GM12891 (cell line): Measurements from ENCODE around the gene SNAI1.
"Not testable (repeated sequence)": the region's sequence is repeated elsewhere in the genome, so short reads cannot be mapped to it uniquely, and the experiment has no call there.

ENCODE experiments used
- DNase-seq: peaks from one replicate; pipeline ENCODE4 v3.0.0; 2011; ENCODE audit warnings: low spot score; ENCODE audit not compliant: insufficient read length
- FAIRE-seq: peaks from 2 replicates; lab custom pipeline; 2011; peaks lifted over from hg19 to GRCh38; lab: Jason Lieb, UNC
- PAX5 ChIP-seq: IDR thresholded peaks from 2 replicates; pipeline ENCODE4 v1.6.1; 2011; ENCODE audit warnings: low read length, moderate library complexity, mild to moderate bottlenecking; ENCODE audit not compliant: insufficient read depth, severe bottlenecking
- POLR2A ChIP-seq: IDR thresholded peaks from 2 replicates; pipeline ENCODE4 v1.6.1; 2011; ENCODE audit warnings: low read depth, low read length, control low read depth
- POLR2AphosphoS5 ChIP-seq: IDR thresholded peaks from 2 replicates; pipeline ENCODE4 v1.6.1; 2011; ENCODE audit warnings: low read depth, low read length, control low read depth
- POU2F2 ChIP-seq: IDR thresholded peaks from 2 replicates; pipeline ENCODE4 v1.6.1; 2011; ENCODE audit warnings: low read depth, mild to moderate bottlenecking, control low read depth, low read length, moderate library complexity
- SPI1 ChIP-seq: IDR thresholded peaks from 2 replicates; pipeline ENCODE4 v1.6.1; 2011; ENCODE audit warnings: low read depth, low read length, control low read depth
- TAF1 ChIP-seq: IDR thresholded peaks from 2 replicates; pipeline ENCODE4 v1.6.1; 2011; ENCODE audit warnings: low read depth, low read length, control low read depth

SNAI1 gene

GRCh38 chr20:49961413-49961812 lies 21.4 kb upstream of the SNAI1 start:
- FAIRE-seq (no peak), DNase-seq (no peak)
- no peak for TF ChIP-seq SPI1
- TF ChIP-seq PAX5 = no peak
- no peak for TF ChIP-seq TAF1
- TF ChIP-seq POLR2AphosphoS5 = no peak
- TF ChIP-seq POLR2A = no peak
- no peak for TF ChIP-seq POU2F2

GRCh38 chr20:49964964-49965780 lies 17.6 kb upstream of the SNAI1 start:
- TF ChIP-seq POLR2AphosphoS5 = no peak
- TF ChIP-seq POU2F2 = no peak
- TF ChIP-seq SPI1 = no peak
- no peak for TF ChIP-seq TAF1
- no peak for TF ChIP-seq POLR2A
- no peak for TF ChIP-seq PAX5
- FAIRE-seq (no peak), DNase-seq (no peak)

- DNase-seq (no peak), FAIRE-seq (no peak)
- TF ChIP-seq PAX5 = no peak
- TF ChIP-seq TAF1 = no peak
- no peak for TF ChIP-seq SPI1
- TF ChIP-seq POLR2A = no peak
- TF ChIP-seq POLR2AphosphoS5 = no peak
- no peak for TF ChIP-seq POU2F2
Measured at GRCh38 chr20:49965781-49966305, 16.9 kb upstream of the SNAI1 start.

- no peak for DNase-seq
- TF ChIP-seq PAX5 = no peak
- TF ChIP-seq POLR2A = no peak
- no peak for TF ChIP-seq TAF1
- no peak for TF ChIP-seq POLR2AphosphoS5
- no peak for TF ChIP-seq POU2F2
- no peak for TF ChIP-seq SPI1
- no peak for FAIRE-seq
Measured at GRCh38 chr20:49966861-49967260, 15.9 kb upstream of the SNAI1 start.

GRCh38 chr20:49969234-49969633 lies 13.5 kb upstream of the SNAI1 start:
- no peak for DNase-seq
- no peak for FAIRE-seq
- TF ChIP-seq POLR2A (no peak), PAX5 (no peak), POLR2AphosphoS5 (no peak), SPI1 (no peak), TAF1 (no peak), POU2F2 (no peak)

GRCh38 chr20:49969946-49970345 lies 12.8 kb upstream of the SNAI1 start:
- DNase-seq (no peak), FAIRE-seq (no peak)
- no peak for TF ChIP-seq POU2F2
- TF ChIP-seq POLR2A = no peak
- TF ChIP-seq POLR2AphosphoS5 = no peak
- TF ChIP-seq TAF1 = no peak
- TF ChIP-seq SPI1 = no peak
- TF ChIP-seq PAX5 = no peak

- no peak for DNase-seq
- TF ChIP-seq POLR2A = no peak
- no peak for TF ChIP-seq SPI1
- no peak for TF ChIP-seq POU2F2
- TF ChIP-seq POLR2AphosphoS5 = no peak
- no peak for TF ChIP-seq PAX5
- no peak for TF ChIP-seq TAF1
- FAIRE-seq = no peak
Measured at GRCh38 chr20:49970498-49970897, 12.3 kb upstream of the SNAI1 start.

- DNase-seq (no peak), FAIRE-seq (no peak)
- no peak for TF ChIP-seq SPI1
- no peak for TF ChIP-seq PAX5
- TF ChIP-seq TAF1 = no peak
- TF ChIP-seq POLR2AphosphoS5 = no peak
- no peak for TF ChIP-seq POLR2A
- no peak for TF ChIP-seq POU2F2
Measured at GRCh38 chr20:49973981-49974380, 8.8 kb upstream of the SNAI1 start.

GRCh38 chr20:49976542-49976941 lies 6.2 kb upstream of the SNAI1 start:
- TF ChIP-seq SPI1 = no peak
- DNase-seq (no peak), FAIRE-seq (no peak)

- not testable (repeated sequence) for DNase-seq, FAIRE-seq
Measured at GRCh38 chr20:49977740-49978139, 5.0 kb upstream of the SNAI1 start.
